KMS-11 (cell line): ENCODE measurements around the gene SNTG2.
"Not testable (repeated sequence)": the region's sequence is repeated elsewhere in the genome, so short reads cannot be mapped to it uniquely, and the experiment has no call there.

Source experiments
- H2AFZ ChIP-seq: fragments of 200-600 bp; sonication (generic); 2 replicates; pipeline ENCODE4 v1.6.1; 2016; ENCODE audit warnings: antibody characterized with exemption, mixed run types, low read depth
- H3K27ac ChIP-seq: fragments of 200-600 bp; sonication (generic); 2 replicates; pipeline ENCODE4 v1.6.1; 2016; ENCODE audit warnings: mild to moderate bottlenecking, mixed run types
- H3K27me3 ChIP-seq: fragments of 200-600 bp; sonication (generic); 2 replicates; pipeline ENCODE4 v1.6.1; 2017; ENCODE audit warnings: mild to moderate bottlenecking, low read depth, mixed run types, moderate library complexity; ENCODE audit not compliant: insufficient read depth
- H3K36me3 ChIP-seq: fragments of 200-600 bp; sonication (generic); 2 replicates; pipeline ENCODE4 v1.6.1; 2017; ENCODE audit warnings: mild to moderate bottlenecking, mixed run types; ENCODE audit not compliant: insufficient read depth
- H3K4me1 ChIP-seq: fragments of 200-600 bp; sonication (generic); 2 replicates; pipeline ENCODE4 v1.6.1; 2016; ENCODE audit warnings: mild to moderate bottlenecking, low read depth, mixed run types; ENCODE audit not compliant: poor library complexity, severe bottlenecking
- H3K4me2 ChIP-seq: fragments of 200-600 bp; sonication (generic); 2 replicates; pipeline ENCODE4 v1.7.0; 2016; ENCODE audit warnings: mild to moderate bottlenecking, mixed run types
- H3K4me3 ChIP-seq: fragments of 200-600 bp; sonication (generic); IDR thresholded peaks from 2 replicates; pipeline ENCODE4 v1.6.1; 2017; ENCODE audit warnings: low read depth, low read length, mixed read lengths; ENCODE audit not compliant: insufficient read depth
- H3K79me2 ChIP-seq: fragments of 200-600 bp; sonication (generic); 2 replicates; pipeline ENCODE4 v1.6.1; 2016; ENCODE audit warnings: low read depth, mixed run types; ENCODE audit not compliant: insufficient read depth
- H3K9ac ChIP-seq: fragments of 200-600 bp; sonication (generic); 2 replicates; pipeline ENCODE4 v1.6.1; 2016; ENCODE audit warnings: mild to moderate bottlenecking, mixed run types
- H4K20me1 ChIP-seq: fragments of 200-600 bp; sonication (generic); 2 replicates; pipeline ENCODE4 v1.6.1; 2016; ENCODE audit warnings: mild to moderate bottlenecking, mixed run types; ENCODE audit not compliant: insufficient read depth
- TF ChIP-seq, protein P1 (sequence below): fragments of 200-600 bp; sonication (generic); conservative IDR thresholded peaks from 2 replicates; pipeline ENCODE4 v1.6.1; 2017; ENCODE audit warnings: low read depth, mild to moderate bottlenecking, antibody characterized with exemption, low read length, moderate library complexity, mixed read lengths

The SNTG2 gene

DNA sequence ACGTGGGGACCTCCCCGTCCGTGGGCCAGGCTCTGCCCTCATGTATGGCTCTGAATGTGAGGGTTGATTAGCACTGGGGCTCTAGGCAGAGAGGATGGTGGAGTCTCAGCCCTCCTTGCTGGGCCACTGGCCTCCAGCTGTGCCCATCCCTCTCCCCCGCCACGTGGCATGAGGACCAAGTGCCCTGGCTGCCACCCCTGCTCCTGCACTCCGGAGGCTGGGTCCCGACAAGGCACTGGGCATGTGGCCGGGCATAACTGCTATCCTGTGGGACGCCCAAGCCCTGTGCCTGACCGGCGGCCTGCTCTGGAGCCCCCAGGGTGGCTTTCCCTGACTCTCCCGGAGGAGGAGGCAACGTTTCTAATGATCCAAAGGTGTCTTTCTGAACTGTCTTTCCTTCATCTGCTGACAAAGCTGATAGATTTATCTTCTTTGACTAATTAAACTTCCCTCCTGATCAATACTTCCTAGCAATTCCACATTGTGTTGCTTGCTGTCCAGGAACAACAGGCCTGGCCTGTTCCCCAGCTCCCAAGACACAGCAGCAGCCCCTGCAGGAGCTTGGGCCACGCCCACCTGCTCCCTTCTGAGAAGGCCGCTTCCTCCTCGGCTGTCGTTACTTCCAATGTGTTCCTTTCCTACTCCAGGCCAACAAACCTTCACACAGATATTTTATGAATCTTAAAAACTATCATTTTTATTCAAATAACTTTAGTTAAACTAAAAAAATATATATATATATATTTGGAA is 132.0 kb downstream of the SNTG2 start:
- Histone ChIP-seq H3K27ac (no peak overlapping the region), H3K4me2 (no peak overlapping the region), H3K27me3 (no peaks in the 10 kb centered on the region)

DNA sequence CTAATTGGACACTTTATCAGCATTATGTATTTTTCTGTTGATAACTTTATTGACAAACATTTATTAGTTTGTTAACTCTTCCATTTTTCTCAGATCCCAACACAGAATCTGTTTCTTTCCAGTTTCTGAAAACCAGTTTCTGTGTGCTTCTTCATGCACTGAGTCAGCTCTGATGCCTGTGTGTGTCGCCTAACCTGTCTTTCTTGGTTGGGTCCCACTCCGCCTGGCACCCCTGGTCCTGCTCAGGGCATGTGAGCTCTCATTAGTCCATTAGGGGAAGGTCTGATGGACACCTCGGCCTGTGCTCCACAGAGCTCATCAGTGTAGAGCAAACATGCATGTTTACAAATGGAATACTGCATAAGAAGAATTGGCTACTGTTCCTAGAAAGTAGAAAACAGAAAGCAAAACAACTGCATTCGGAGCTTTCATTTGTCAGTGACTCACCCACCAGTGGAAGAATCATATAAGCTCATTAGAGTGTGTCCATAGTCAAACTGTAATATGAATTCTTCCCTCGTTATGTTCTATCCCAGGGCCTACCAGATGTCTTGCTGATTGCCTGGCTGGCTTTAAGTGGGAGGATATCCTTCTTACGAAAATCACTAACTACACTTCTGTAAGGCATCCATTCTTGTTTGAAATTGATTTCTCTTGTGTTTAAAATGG is 137.7 kb downstream of the SNTG2 start:
- H3K27me3 ChIP-seq: no peaks in the 10 kb centered on the region
- H3K4me1 ChIP-seq: no peaks in the 10 kb centered on the region
- H2AFZ ChIP-seq: no peak overlapping the region
- no peak overlapping the region for H3K9ac ChIP-seq
- no peak overlapping the region for H3K4me3 ChIP-seq
- no peaks in the 10 kb centered on the region for H4K20me1 ChIP-seq
- H3K4me2 ChIP-seq: no peak overlapping the region
- no peak overlapping the region for H3K27ac ChIP-seq
- no peaks in the 10 kb centered on the region for H3K36me3 ChIP-seq
- TF ChIP-seq, protein P1, sequence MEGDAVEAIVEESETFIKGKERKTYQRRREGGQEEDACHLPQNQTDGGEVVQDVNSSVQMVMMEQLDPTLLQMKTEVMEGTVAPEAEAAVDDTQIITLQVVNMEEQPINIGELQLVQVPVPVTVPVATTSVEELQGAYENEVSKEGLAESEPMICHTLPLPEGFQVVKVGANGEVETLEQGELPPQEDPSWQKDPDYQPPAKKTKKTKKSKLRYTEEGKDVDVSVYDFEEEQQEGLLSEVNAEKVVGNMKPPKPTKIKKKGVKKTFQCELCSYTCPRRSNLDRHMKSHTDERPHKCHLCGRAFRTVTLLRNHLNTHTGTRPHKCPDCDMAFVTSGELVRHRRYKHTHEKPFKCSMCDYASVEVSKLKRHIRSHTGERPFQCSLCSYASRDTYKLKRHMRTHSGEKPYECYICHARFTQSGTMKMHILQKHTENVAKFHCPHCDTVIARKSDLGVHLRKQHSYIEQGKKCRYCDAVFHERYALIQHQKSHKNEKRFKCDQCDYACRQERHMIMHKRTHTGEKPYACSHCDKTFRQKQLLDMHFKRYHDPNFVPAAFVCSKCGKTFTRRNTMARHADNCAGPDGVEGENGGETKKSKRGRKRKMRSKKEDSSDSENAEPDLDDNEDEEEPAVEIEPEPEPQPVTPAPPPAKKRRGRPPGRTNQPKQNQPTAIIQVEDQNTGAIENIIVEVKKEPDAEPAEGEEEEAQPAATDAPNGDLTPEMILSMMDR: no peak
- H3K79me2 ChIP-seq: no peaks in the 10 kb centered on the region

More for the DNA sequence above, 132.0 kb downstream of the SNTG2 start:
- Histone ChIP-seq H3K9ac (no peak overlapping the region), H3K4me1 (no peaks in the 10 kb centered on the region), H2AFZ (no peak overlapping the region), H4K20me1 (no peaks in the 10 kb centered on the region), H3K79me2 (no peaks in the 10 kb centered on the region), H3K36me3 (no peaks in the 10 kb centered on the region), H3K4me3 (no peak overlapping the region)
- TF ChIP-seq, protein P1: no peak

DNA sequence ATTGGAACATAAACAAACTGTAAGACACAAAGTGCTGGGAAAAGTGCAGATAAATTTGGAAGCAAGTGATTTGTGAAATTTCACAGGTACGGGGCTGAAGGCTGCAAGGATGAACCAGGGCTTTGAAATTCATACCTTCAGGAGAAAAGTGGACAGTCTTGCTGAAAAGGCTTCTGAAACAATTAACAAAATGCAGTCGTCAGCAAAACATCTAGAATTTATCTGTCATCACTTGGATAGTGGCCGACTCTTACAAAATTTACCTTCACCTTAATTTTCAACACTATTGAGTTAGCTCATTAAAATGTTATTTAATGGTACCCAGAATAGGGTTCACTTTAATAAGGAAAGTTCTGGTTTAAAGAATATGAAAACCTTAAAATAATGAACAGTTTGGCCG is 138.3 kb downstream of the SNTG2 start:
- Histone ChIP-seq H3K36me3 (no peaks in the 10 kb centered on the region), H3K4me2 (no peak overlapping the region), H3K27ac (no peak overlapping the region), H3K9ac (no peak overlapping the region), H3K79me2 (no peaks in the 10 kb centered on the region), H3K4me3 (no peak overlapping the region), H3K4me1 (no peaks in the 10 kb centered on the region), H2AFZ (no peak overlapping the region), H3K27me3 (no peaks in the 10 kb centered on the region), H4K20me1 (no peaks in the 10 kb centered on the region)
- TF ChIP-seq, protein P1: no peak

DNA sequence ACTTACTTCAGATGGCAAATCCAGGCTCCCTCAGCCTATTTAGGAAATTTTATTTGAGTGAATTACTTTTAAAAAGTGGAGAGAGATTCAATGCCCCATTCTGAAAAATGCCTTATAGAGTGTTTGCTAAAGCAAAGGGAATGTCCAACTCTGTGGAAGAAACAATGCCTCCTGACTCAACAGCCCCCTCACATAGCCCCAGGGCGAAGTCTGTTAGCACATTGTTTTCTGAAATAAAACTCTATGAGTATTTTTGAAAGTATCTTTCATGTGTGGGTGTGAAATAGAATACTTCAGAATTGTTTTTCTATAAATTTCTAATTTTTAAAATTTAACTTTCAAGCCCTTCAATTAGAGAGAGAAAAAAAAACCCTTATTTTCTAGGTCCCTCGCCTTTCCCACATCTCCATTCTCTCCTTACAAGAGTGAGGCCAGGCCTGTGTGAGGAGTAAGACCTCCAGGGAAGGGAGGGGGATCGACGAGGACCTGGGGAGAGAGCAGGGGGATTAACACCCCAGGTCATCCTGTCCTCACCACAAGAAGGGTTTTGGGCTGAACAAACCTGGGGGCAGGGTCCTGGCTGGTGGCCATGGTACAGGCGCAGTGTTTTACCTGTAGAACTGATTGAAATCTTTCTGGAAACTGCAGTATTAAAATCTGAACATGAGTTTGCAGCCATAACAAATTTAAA is 141.4 kb downstream of the SNTG2 start:
- no peak overlapping the region for H3K4me3 ChIP-seq
- no peaks in the 10 kb centered on the region for H3K27me3 ChIP-seq
- no peak overlapping the region for H3K9ac ChIP-seq
- no peak overlapping the region for H3K4me2 ChIP-seq
- H4K20me1 ChIP-seq: no peaks in the 10 kb centered on the region
- H3K4me1 ChIP-seq: no peaks in the 10 kb centered on the region
- no peaks in the 10 kb centered on the region for H3K36me3 ChIP-seq
- H3K27ac ChIP-seq: no peak overlapping the region
- no peak overlapping the region for H2AFZ ChIP-seq
- TF ChIP-seq, protein P1: no peak
- H3K79me2 ChIP-seq: no peaks in the 10 kb centered on the region

DNA sequence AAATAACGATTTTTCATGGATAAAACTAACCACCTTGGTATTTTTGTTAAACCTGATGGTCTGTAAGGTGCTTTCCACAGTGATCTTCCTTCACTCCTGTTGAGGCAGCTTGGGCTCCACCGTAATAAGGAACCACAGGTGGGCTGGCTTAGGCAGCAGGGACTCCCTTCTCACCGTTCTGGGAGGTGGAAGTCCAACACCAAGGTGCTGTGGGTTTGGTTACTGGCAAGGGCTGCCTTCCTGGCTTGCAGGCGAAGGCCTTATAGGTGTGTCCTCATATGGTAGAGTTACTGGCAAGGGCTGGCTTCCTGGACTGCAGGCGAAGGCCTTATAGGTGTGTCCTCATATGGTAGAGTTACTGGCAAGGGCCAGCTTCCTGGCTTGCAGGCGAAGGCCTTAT is 143.0 kb downstream of the SNTG2 start:
- H3K9ac ChIP-seq, H4K20me1 ChIP-seq, H3K4me2 ChIP-seq, H2AFZ ChIP-seq, H3K27me3 ChIP-seq, H3K27ac ChIP-seq, H3K4me3 ChIP-seq, H3K4me1 ChIP-seq, H3K79me2 ChIP-seq, H3K36me3 ChIP-seq: not testable (repeated sequence)
